Upper lobe of right lung (tissue), 1 donor: ENCODE measurements around the gene PLA2G2A. TPM values are rescaled to one million over a fixed set of nuclear protein-coding genes. Genes with fewer than 3 reads are reported as not detected.

Experiments
- ATAC-seq: fragments of 200-7000 bp; cut with Tn5 transposase; one replicate; pipeline ENCODE4 v1.9.1; 2020; ENCODE audit warnings: mild to moderate bottlenecking, moderate library complexity
- DNase-seq: peaks from one replicate; pipeline ENCODE4 v3.0.0-alpha.2; 2020
- H3K27ac ChIP-seq: fragments of 200-600 bp; one replicate; pipeline ENCODE4 v1.8.0; 2022
- H3K27me3 ChIP-seq: fragments of 200-600 bp; one replicate; pipeline ENCODE4 v1.8.0; 2022; ENCODE audit warnings: mild to moderate bottlenecking
- H3K36me3 ChIP-seq: fragments of 200-600 bp; one replicate; pipeline ENCODE4 v1.8.0; 2022
- H3K4me1 ChIP-seq: fragments of 200-600 bp; one replicate; pipeline ENCODE4 v1.8.0; 2022
- H3K4me3 ChIP-seq: fragments of 200-600 bp; one replicate; pipeline ENCODE4 v1.8.0; 2022; ENCODE audit warnings: mild to moderate bottlenecking
- H3K9me3 ChIP-seq: fragments of 200-600 bp; one replicate; pipeline ENCODE4 v1.8.0; 2022
- CTCF ChIP-seq: fragments of 200-600 bp; IDR thresholded peaks from one replicate; pipeline ENCODE4 v1.8.0; 2022; ENCODE audit warnings: antibody characterized with exemption
- intact Hi-C: fragments of 100-400 bp; cut with DNase I; formaldehyde crosslinking; loops from one replicate; pipeline ENCODE4 v1.11.0; 2022
- total RNA-seq: library from RNA; stranded (reverse); fragmentation: NEBNext Ultra II Directional; extraction: Animal tissue kit (Norgen Biotek cat#: 25700); gene quantifications from one replicate; pipeline ENCODE4 v1.2.1, GENCODE V29; 2021
- donor health status: DM: no; HTN: yes; CAD: no; lungs with severe emphysema.

The PLA2G2A gene
- total RNA-seq, 1 donor from 2014 or later: 19.7 TPM

- no peak for TF ChIP-seq CTCF
- ATAC-seq (no peak), DNase-seq (no peak)
- H3K9me3 ChIP-seq: no peaks in the 10 kb centered on the region
- H3K27ac ChIP-seq: no peak overlapping the region
- H3K4me1 ChIP-seq: peaks cover 18% of the 10 kb centered on the region
- H3K36me3 ChIP-seq: no peaks in the 10 kb centered on the region
- H3K4me3 ChIP-seq: no peak overlapping the region
- intact Hi-C loops: no loop called here
- no peaks in the 10 kb centered on the region for H3K27me3 ChIP-seq
These were observed 2.3 kb upstream of the PLA2G2A start for GRCh38 chr1:19981507-19982312.

GRCh38 chr1:19981170-19981506 is 1.7 kb upstream of the PLA2G2A start:
- H3K36me3 ChIP-seq: no peaks in the 10 kb centered on the region
- peaks cover 18% of the 10 kb centered on the region for H3K4me1 ChIP-seq
- no peak for ATAC-seq
- no peaks in the 10 kb centered on the region for H3K27me3 ChIP-seq
- H3K4me3 ChIP-seq: no peak overlapping the region
- DNase-seq: no peak
- no peak overlapping the region for H3K27ac ChIP-seq
- intact Hi-C loops: no loop called here
- no peak for TF ChIP-seq CTCF
- no peaks in the 10 kb centered on the region for H3K9me3 ChIP-seq

GRCh38 chr1:19980314-19980713 is 896 bp upstream of the PLA2G2A start:
- Histone ChIP-seq H3K9me3 (no peaks in the 10 kb centered on the region), H3K36me3 (no peaks in the 10 kb centered on the region), H3K27me3 (no peaks in the 10 kb centered on the region), H3K4me1 (peaks cover 18% of the 10 kb centered on the region), H3K4me3 (no peak overlapping the region), H3K27ac (no peak overlapping the region)
- DNase-seq (no peak), ATAC-seq (peak; percentile 34)
- intact Hi-C loops: no loop called here
- TF ChIP-seq CTCF: no peak

- no peak for TF ChIP-seq CTCF
- DNase-seq (no peak), ATAC-seq (no peak)
- intact Hi-C loops: no loop called here
- no peaks in the 10 kb centered on the region for H3K27me3 ChIP-seq
- H3K4me1 ChIP-seq: peaks cover 18% of the 10 kb centered on the region
- no peak overlapping the region for H3K27ac ChIP-seq
- H3K9me3 ChIP-seq: no peaks in the 10 kb centered on the region
- H3K36me3 ChIP-seq: no peaks in the 10 kb centered on the region
- no peak overlapping the region for H3K4me3 ChIP-seq
These were observed 1.3 kb downstream of the PLA2G2A start for GRCh38 chr1:19978143-19978542.

- TF ChIP-seq CTCF: no peak
- Histone ChIP-seq H3K4me1 (peaks cover 18% of the 10 kb centered on the region), H3K4me3 (no peak overlapping the region), H3K9me3 (no peaks in the 10 kb centered on the region), H3K27ac (no peak overlapping the region), H3K27me3 (peaks cover 8% of the 10 kb centered on the region), H3K36me3 (no peaks in the 10 kb centered on the region)
- intact Hi-C loops: no loop called here
- DNase-seq (no peak), ATAC-seq (no peak)
These were observed 3.0 kb downstream of the PLA2G2A start for GRCh38 chr1:19976317-19977003.
